Activated T-helper 9 cell treated with anti-CD3 and anti-CD28 coated beads, Interleukin-2, amount 50 U/mL, for 16 hours (primary cell): ENCODE measurements around the gene GSKIP.

Experiments used
- DNase-seq: peaks from one replicate; pipeline ENCODE4 v3.0.0-alpha.2; 2020; ENCODE audit warnings: low read depth

Gene GSKIP

GRCh38 chr14:96418075-96418474, 54.7 kb downstream of the GSKIP start:
- no peak for DNase-seq

- DNase-seq: no peak
These were observed 57.9 kb downstream of the GSKIP start for GRCh38 chr14:96421236-96421635.

GRCh38 chr14:96422992-96423391, 59.7 kb downstream of the GSKIP start:
- no peak for DNase-seq

- DNase-seq: no peak
These were observed 60.3 kb downstream of the GSKIP start for GRCh38 chr14:96423446-96424108.

- DNase-seq: no peak
These were observed 61.0 kb downstream of the GSKIP start for GRCh38 chr14:96424109-96424989.

GRCh38 chr14:96434040-96434439, 70.7 kb downstream of the GSKIP start:
- no peak for DNase-seq
